ENCODE measurements around the gene AIFM1. TPM values are rescaled to one million over a fixed set of nuclear protein-coding genes. Genes with fewer than 3 reads are reported as not detected.

AIFM1 gene
- polyA plus RNA-seq, 1 of the 3 experiments (the other 2 are of a cell fraction): 49.8 TPM

DNA sequence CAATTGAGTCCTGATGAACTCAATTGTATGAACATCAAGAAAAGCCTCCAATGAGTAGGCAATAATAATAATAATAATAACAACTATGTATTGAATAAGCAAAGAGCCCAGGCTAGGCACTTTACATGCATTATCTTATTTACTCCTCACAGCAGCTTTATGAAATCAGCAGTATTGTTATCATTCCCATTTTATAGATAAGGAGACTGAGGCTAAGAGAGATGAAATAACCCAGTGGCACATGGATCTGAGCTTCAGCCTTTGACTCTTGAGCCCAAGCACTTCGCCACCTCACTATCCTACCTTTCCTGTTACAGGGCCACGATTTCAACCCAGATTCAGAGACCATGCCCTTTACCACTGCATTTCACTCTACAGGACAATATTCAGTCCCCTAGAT is 9.3 kb upstream of the AIFM1 start:
- WGBS (ENCODE audit: low lambda C conversion rate): 44% methylated on average over 2 of the region's 2 CpGs
- no peak overlapping the region for H2AFZ ChIP-seq (ENCODE audit: low read depth)

DNA sequence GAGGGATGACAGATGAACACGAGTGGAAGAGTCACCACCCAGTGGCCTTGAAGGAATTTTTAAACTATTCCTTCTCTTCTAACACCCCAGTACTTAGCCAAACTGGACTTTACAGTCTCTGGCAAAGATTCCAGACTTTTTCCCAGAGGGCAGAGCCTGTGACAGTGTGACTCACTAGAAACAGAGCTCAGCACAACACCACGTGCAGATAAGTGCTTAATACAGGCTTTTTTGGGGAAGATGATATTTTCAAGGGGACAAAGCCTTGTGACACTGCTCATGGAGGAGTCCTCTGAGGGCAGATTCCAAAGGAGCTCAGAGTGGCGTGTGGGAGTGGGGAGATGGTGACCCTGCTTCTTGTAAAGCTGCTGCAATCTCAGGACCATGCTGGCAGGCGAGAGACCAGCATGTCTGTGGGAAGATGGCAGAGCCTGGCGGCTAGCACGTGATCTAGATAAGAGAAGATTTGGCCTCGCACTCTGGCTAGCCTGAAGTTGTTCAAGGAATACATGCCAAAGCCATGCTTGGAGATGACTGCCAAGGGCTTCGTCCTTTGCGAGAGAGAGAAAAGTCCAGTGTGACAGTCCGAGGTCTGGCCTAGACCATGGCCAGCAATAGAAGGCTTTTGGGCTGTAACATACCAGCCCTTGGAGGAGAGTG is 8.5 kb upstream of the AIFM1 start:
- peaks cover 8% of the 10 kb centered on the region for H3F3A ChIP-seq (replicated peaks; ENCODE audit: insufficient read depth)
- H3K4me1 ChIP-seq (ENCODE audit: control insufficient read depth in 1 of 2, insufficient read depth in 2 of 2, low read depth in 1 of 2, low read length in 1 of 2): peaks cover 8 to 16% of the 10 kb centered on the region in 2 experiments; a peak in 2 of 4 replicates
- WGBS (ENCODE audit: low lambda C conversion rate): 38% methylated on average over 9 of the region's 10 CpGs
- peak overlapping the region; percentile 65 to 67; a peak in 3 of 4 replicates for H3K27ac ChIP-seq (ENCODE audit: low read depth in 2 of 2, low read length in 1 of 2)
- peak overlapping the region; percentile 33; the same call in 1 of the 2 replicates for H3K9ac ChIP-seq
- TF ChIP-seq CHD2 (IDR thresholded peaks at IDR 0.05; ENCODE audit: low read length, partially characterized antibody): no peak
- no peak for TF ChIP-seq USF2 (IDR thresholded peaks at IDR 0.05; ENCODE audit: borderline replicate concordance, low read depth, low read length)
- TF ChIP-seq EZH2phosphoT487 (IDR thresholded peaks at IDR 0.05; ENCODE audit: borderline replicate concordance, low read depth): no peak
- TF ChIP-seq NRF1 (IDR thresholded peaks at IDR 0.05; ENCODE audit: low read depth, low read length): no peak
- no peak for TF ChIP-seq JUND (IDR thresholded peaks at IDR 0.05)
- no peak for TF ChIP-seq TAF1 (IDR thresholded peaks at IDR 0.05; ENCODE audit: borderline replicate concordance, low read depth, low read length)
- TF ChIP-seq, protein P1, sequence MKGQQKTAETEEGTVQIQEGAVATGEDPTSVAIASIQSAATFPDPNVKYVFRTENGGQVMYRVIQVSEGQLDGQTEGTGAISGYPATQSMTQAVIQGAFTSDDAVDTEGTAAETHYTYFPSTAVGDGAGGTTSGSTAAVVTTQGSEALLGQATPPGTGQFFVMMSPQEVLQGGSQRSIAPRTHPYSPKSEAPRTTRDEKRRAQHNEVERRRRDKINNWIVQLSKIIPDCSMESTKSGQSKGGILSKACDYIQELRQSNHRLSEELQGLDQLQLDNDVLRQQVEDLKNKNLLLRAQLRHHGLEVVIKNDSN (IDR thresholded peaks at IDR 0.05; ENCODE audit: borderline replicate concordance, low read depth): 0 out of 2 replicates have a peak, but pooled peaks have one; percentile 3
- peak; percentile 84 for TF ChIP-seq MXI1 (IDR thresholded peaks at IDR 0.05; ENCODE audit: low read depth, low read length)
- TF ChIP-seq TEAD4 (IDR thresholded peaks at IDR 0.05; ENCODE audit: borderline replicate concordance, insufficient read depth): no peak
- TF ChIP-seq FOSL2 (IDR thresholded peaks at IDR 0.05; ENCODE audit: borderline replicate concordance, low read depth): 0 out of 2 replicates have a peak, but pooled peaks have one; percentile 4
- no peak for TF ChIP-seq MEF2A (IDR thresholded peaks at IDR 0.05; ENCODE audit: borderline replicate concordance, low read depth)
- TF ChIP-seq POLR2AphosphoS5 (IDR thresholded peaks at IDR 0.05; ENCODE audit: low read depth, low read length): no peak
- peak; percentile 41; the same call in 1 of the 2 replicates for TF ChIP-seq MAX (IDR thresholded peaks at IDR 0.05; ENCODE audit: low read depth)
- TF ChIP-seq NFIC (IDR thresholded peaks at IDR 0.05; ENCODE audit: borderline replicate concordance): no peak
- H3K4me3 ChIP-seq (ENCODE audit: low read depth in 2 of 2, low read length in 1 of 2): no peak overlapping the region
- no peak overlapping the region for H3K4me2 ChIP-seq
- CTCF ChIA-PET: interaction anchor here (0.8 to 1.5 kb wide), 4 partner anchors 16 to 94 kb away, joined by 3 to 4 read pairs (median 4); no protein-coding TSS in a partner anchor
- POLR2A ChIA-PET: interaction anchor here (0.6 to 2.3 kb wide), 2 partner anchors 9 to 92 kb away, joined by 7 to 8 read pairs; partner anchors contain the start of gene AIFM1
- no peaks in the 10 kb centered on the region for H4K20me1 ChIP-seq (ENCODE audit: insufficient read depth)
- no peaks in the 10 kb centered on the region for H3K9me2 ChIP-seq
- no peaks in the 10 kb centered on the region for H3K36me3 ChIP-seq (replicated peaks in 1 of 2; ENCODE audit: control insufficient read depth in 1 of 2, insufficient read depth in 2 of 2, low read length in 1 of 2)
- peak; percentile 33 for DNase-seq
- H2AFZ ChIP-seq (ENCODE audit: low read depth): peak overlapping the region; percentile 71; the same call in 1 of the 2 replicates
- no peaks in the 10 kb centered on the region for H3K9me3 ChIP-seq
- no peaks in the 10 kb centered on the region; the same call in 1 of the 2 replicates for H3K27me3 ChIP-seq (ENCODE audit: insufficient read depth)
- H3K79me2 ChIP-seq (ENCODE audit: insufficient read depth): no peaks in the 10 kb centered on the region

More for the DNA sequence above, 9.3 kb upstream of the AIFM1 start:
- ChIA-PET POLR2A (interaction anchor here (2.1 to 2.3 kb wide), 2 partner anchors 9 to 12 kb away, joined by 6 to 8 read pairs; partner anchors contain the start of gene AIFM1), CTCF (interaction anchor here (1.1 kb wide), 1 partner anchor 16 kb away, joined by 4 read pairs; no protein-coding TSS in a partner anchor)
- DNase-seq: no peak
- Histone ChIP-seq H3K79me2 (ENCODE audit: insufficient read depth) (no peaks in the 10 kb centered on the region), H3K27me3 (ENCODE audit: insufficient read depth) (peaks cover 6% of the 10 kb centered on the region; the same call in 1 of the 2 replicates), H3K36me3 (replicated peaks in 1 of 2; ENCODE audit: control insufficient read depth in 1 of 2, insufficient read depth in 2 of 2, low read length in 1 of 2) (no peaks in the 10 kb centered on the region), H3K4me2 (no peak overlapping the region), H3K27ac (ENCODE audit: low read depth in 2 of 2, low read length in 1 of 2) (peak overlapping the region in 1 of 2 experiments; percentile 58; a peak in 2 of 4 replicates), H3K9ac (no peak overlapping the region), H3K4me3 (ENCODE audit: low read depth in 2 of 2, low read length in 1 of 2) (no peak overlapping the region), H3K4me1 (ENCODE audit: control insufficient read depth in 1 of 2, insufficient read depth in 2 of 2, low read depth in 1 of 2, low read length in 1 of 2) (peaks cover 8 to 23% of the 10 kb centered on the region in 2 experiments; a peak in 2 of 4 replicates), H4K20me1 (ENCODE audit: insufficient read depth) (no peaks in the 10 kb centered on the region), H3F3A (replicated peaks; ENCODE audit: insufficient read depth) (peaks cover 4% of the 10 kb centered on the region), H3K9me2 (no peaks in the 10 kb centered on the region), H3K9me3 (no peaks in the 10 kb centered on the region)
- TF ChIP-seq RAD21 (IDR thresholded peaks at IDR 0.05; ENCODE audit: low read length) (no peak), JUND (IDR thresholded peaks at IDR 0.05) (no peak), MEF2A (IDR thresholded peaks at IDR 0.05; ENCODE audit: borderline replicate concordance, low read depth) (no peak), GABPA (IDR thresholded peaks at IDR 0.05; ENCODE audit: low read depth) (no peak), YY1 (IDR thresholded peaks at IDR 0.05; ENCODE audit: low read depth) (no peak), FOXJ3 (CRISPR knock-in tag; IDR thresholded peaks at IDR 0.05) (no peak), RCOR1 (IDR thresholded peaks at IDR 0.05; ENCODE audit: low read length) (no peak)
